H1 (cell line): ENCODE data around the gene SYNJ1. TPM values are rescaled to one million over a fixed set of nuclear protein-coding genes. Genes with fewer than 3 reads are reported as not detected.

Source experiments
- CTCF ChIA-PET: fragments of 300-600 bp; sonication (Branson Sonifier 250); formaldehyde crosslinking; loops from one replicate; lab custom pipeline; 2021; ENCODE audit not compliant: partially characterized antibody; lab: Charles Lee
- POLR2A ChIA-PET: fragments of 300-600 bp; sonication (Branson Sonifier 250); formaldehyde crosslinking; loops from one replicate; lab custom pipeline; 2021; ENCODE audit warnings: inconsistent platforms; ENCODE audit not compliant: partially characterized antibody; lab: Charles Lee
- DNase-seq, 2 experiments: peaks; one replicate each; pipeline versions ENCODE4 v3.0.0 to v3.0.0-alpha.2; 2010 to 2022; ENCODE audit warnings: low spot score in 2 of 2, low read depth in 1 of 2, mixed read lengths in 1 of 2
- FAIRE-seq: peaks from 2 replicates; lab custom pipeline; 2011; peaks lifted over from hg19 to GRCh38; lab: Jason Lieb, UNC
- H2AFZ ChIP-seq: 2 replicates; pipeline ENCODE4 v1.8.1; 2012; ENCODE audit warnings: low read length, inconsistent platforms
- H2AK5ac ChIP-seq: 2 replicates; pipeline ENCODE4 v1.6.1; 2013; ENCODE audit warnings: low read depth, low read length
- H2BK120ac ChIP-seq: replicated peaks from 2 replicates; pipeline ENCODE3; 2013; ENCODE audit warnings: low read depth, low read length, inconsistent platforms
- H2BK12ac ChIP-seq: 2 replicates; pipeline ENCODE4 v1.6.1; 2013; ENCODE audit warnings: low read depth, low read length
- H2BK15ac ChIP-seq: 2 replicates; pipeline ENCODE4 v1.6.1; 2013; ENCODE audit warnings: low read length
- H2BK20ac ChIP-seq: 2 replicates; pipeline ENCODE4 v1.6.1; 2013; ENCODE audit warnings: low read length
- H2BK5ac ChIP-seq: 2 replicates; pipeline ENCODE4 v1.6.1; 2013; ENCODE audit warnings: low read depth, low read length
- H3K14ac ChIP-seq: 2 replicates; pipeline ENCODE4 v1.6.1; 2013; ENCODE audit warnings: inconsistent platforms; ENCODE audit not compliant: insufficient read length
- H3K18ac ChIP-seq: 2 replicates; pipeline ENCODE4 v1.6.1; 2013; ENCODE audit warnings: low read length; ENCODE audit errors: extremely low read depth
- H3K23ac ChIP-seq: 2 replicates; pipeline ENCODE4 v1.6.1; 2013; ENCODE audit warnings: inconsistent platforms; ENCODE audit not compliant: insufficient read length
- H3K23me2 ChIP-seq: 2 replicates; pipeline ENCODE4 v1.6.1; 2013; ENCODE audit warnings: low read depth, low read length
- H3K27ac ChIP-seq: 2 replicates; pipeline ENCODE4 v1.6.1; 2011; ENCODE audit warnings: low read depth, low read length, inconsistent platforms
- H3K27me3 ChIP-seq, 4 experiments: replicated peaks in 1 of 4; 1 replicate in 1 of 4; 2 replicates in 3 of 4; pipeline versions ENCODE4 v1.6.1 to v1.8.1; 2011 to 2013; ENCODE audit warnings: low read length in 3 of 4, mild to moderate bottlenecking in 3 of 4, inconsistent platforms in 2 of 4, mixed read lengths in 2 of 4, moderate library complexity in 1 of 4; ENCODE audit not compliant: control insufficient read depth in 3 of 4, insufficient read depth in 3 of 4; ENCODE audit errors: extremely low read depth in 1 of 4
- H3K36me3 ChIP-seq, 4 experiments: 2 replicates each; pipeline versions ENCODE4 v1.6.1 to v1.8.1; 2011 to 2013; ENCODE audit warnings: mild to moderate bottlenecking in 4 of 4, low read length in 3 of 4, moderate library complexity in 2 of 4, control low read depth in 1 of 4, inconsistent platforms in 1 of 4; ENCODE audit not compliant: insufficient read depth in 4 of 4, control insufficient read depth in 2 of 4
- H3K4ac ChIP-seq: replicated peaks from 2 replicates; pipeline ENCODE3; 2013; ENCODE audit warnings: low read length, low read depth, mixed read lengths, inconsistent platforms; ENCODE audit not compliant: insufficient read length
- H3K4me1 ChIP-seq, 4 experiments: replicated peaks in 1 of 4; 1 replicate in 1 of 4; 2 replicates in 3 of 4; pipeline versions ENCODE4 v1.6.1 to v1.8.1; 2011 to 2013; ENCODE audit warnings: low read length in 3 of 4, inconsistent platforms in 2 of 4, mixed read lengths in 1 of 4; ENCODE audit not compliant: insufficient read depth in 4 of 4, control insufficient read depth in 3 of 4
- H3K4me2 ChIP-seq, 2 experiments: 2 replicates each; pipeline versions ENCODE4 v1.6.1 to v1.8.1; 2011 to 2013; ENCODE audit warnings: low read depth in 2 of 2, low read length in 2 of 2, control low read depth in 1 of 2, inconsistent platforms in 1 of 2, mild to moderate bottlenecking in 1 of 2; ENCODE audit not compliant: insufficient read depth in 1 of 2
- H3K4me3 ChIP-seq, 4 experiments: fragments of 200-600, 300-600 bp in 1 of 4; sonication (generic), shearing (Covaris generic), sonication (Bioruptor Twin) in 1 of 4; 2 replicates each; pipeline versions ENCODE4 v1.5.1 to v1.8.1; 2011 to 2016; ENCODE audit warnings: low read length in 4 of 4, low read depth in 3 of 4, control low read depth in 2 of 4, inconsistent platforms in 2 of 4, mild to moderate bottlenecking in 2 of 4, mixed read lengths in 1 of 4, moderate library complexity in 1 of 4; ENCODE audit not compliant: insufficient read depth in 2 of 4; ENCODE audit errors: extremely low read depth in 1 of 4
- H3K56ac ChIP-seq: replicated peaks from 2 replicates; pipeline ENCODE3; 2013; ENCODE audit warnings: low read depth, mild to moderate bottlenecking, mixed read lengths, low read length, inconsistent platforms; ENCODE audit not compliant: insufficient read length
- H3K79me1 ChIP-seq: 2 replicates; pipeline ENCODE4 v1.6.1; 2013; ENCODE audit warnings: low read depth, low read length, control low read depth
- H3K79me2 ChIP-seq, 2 experiments: 2 replicates each; pipeline versions ENCODE4 v1.6.1 to v1.8.1; 2012 to 2013; ENCODE audit warnings: low read length in 2 of 2, mild to moderate bottlenecking in 2 of 2, inconsistent platforms in 1 of 2; ENCODE audit not compliant: insufficient read depth in 2 of 2, control insufficient read depth in 1 of 2
- H3K9ac ChIP-seq, 4 experiments: replicated peaks in 1 of 4; 1 replicate in 1 of 4; 2 replicates in 3 of 4; pipeline versions ENCODE4 v1.6.1 to v1.8.1; 2011 to 2013; ENCODE audit warnings: low read depth in 3 of 4, low read length in 3 of 4, control low read depth in 2 of 4, mild to moderate bottlenecking in 2 of 4, moderate library complexity in 2 of 4, inconsistent platforms in 1 of 4; ENCODE audit errors: extremely low read depth in 1 of 4
- H3K9me3 ChIP-seq, 2 experiments: 2 replicates each; pipeline versions ENCODE4 v1.6.1 to v1.8.1; 2012 to 2013; ENCODE audit warnings: mild to moderate bottlenecking in 2 of 2, moderate library complexity in 2 of 2, control low read depth in 1 of 2, inconsistent platforms in 1 of 2, low read depth in 1 of 2, low read length in 1 of 2, mixed read lengths in 1 of 2; ENCODE audit not compliant: insufficient read depth in 2 of 2
- H4K20me1 ChIP-seq, 2 experiments: replicated peaks in 1 of 2; 2 replicates each; pipeline versions ENCODE3 to v1.8.1; 2011 to 2013; ENCODE audit warnings: inconsistent platforms in 2 of 2, low read length in 2 of 2, mild to moderate bottlenecking in 1 of 2; ENCODE audit not compliant: insufficient read depth in 2 of 2, control insufficient read depth in 1 of 2
- H4K5ac ChIP-seq: 2 replicates; pipeline ENCODE4 v1.6.1; 2013; ENCODE audit warnings: low read length, low read depth, mixed read lengths, inconsistent platforms; ENCODE audit not compliant: insufficient read length
- H4K8ac ChIP-seq: 2 replicates; pipeline ENCODE4 v1.8.0; 2013; ENCODE audit warnings: mild to moderate bottlenecking, moderate library complexity, low read length, inconsistent platforms; ENCODE audit not compliant: insufficient read depth; ENCODE audit errors: extremely low read depth
- H4K91ac ChIP-seq: replicated peaks from 2 replicates; pipeline ENCODE3; 2013; ENCODE audit warnings: low read length, mixed read lengths, inconsistent platforms; ENCODE audit not compliant: insufficient read length
- BACH1 ChIP-seq: IDR thresholded peaks from 2 replicates; pipeline ENCODE4 v1.6.1; 2012; ENCODE audit warnings: low read length, improper control_type of control experiment
- BCL11A ChIP-seq, 2 experiments: IDR thresholded peaks; one replicate each; pipeline ENCODE4 v1.6.1; 2011; ENCODE audit warnings: low read depth in 2 of 2, low read length in 2 of 2, mild to moderate bottlenecking in 2 of 2
- BRCA1 ChIP-seq: IDR thresholded peaks from 2 replicates; pipeline ENCODE4 v1.6.1; 2012; ENCODE audit warnings: low read depth, low read length, improper control_type of control experiment
- CBX8 ChIP-seq: fragments of 300-800, 300-1000 bp; sonication (generic); IDR thresholded peaks from 2 replicates; pipeline ENCODE4 v1.7.1; 2016; ENCODE audit warnings: low read depth, low read length, borderline replicate concordance
- CHD1 ChIP-seq: IDR thresholded peaks from 2 replicates; pipeline ENCODE4 v1.6.1; 2012; ENCODE audit warnings: low read depth, low read length, improper control_type of control experiment
- EZH2 ChIP-seq: fragments of 200-600 bp; sonication (generic); IDR thresholded peaks from 2 replicates; pipeline ENCODE4 v1.7.1; 2012; ENCODE audit warnings: low read depth, mild to moderate bottlenecking, moderate library complexity, low read length, inconsistent platforms; ENCODE audit not compliant: severe bottlenecking
- JUND ChIP-seq: IDR thresholded peaks from 2 replicates; pipeline ENCODE4 v1.6.1; 2011; ENCODE audit warnings: mild to moderate bottlenecking, improper control_type of control experiment, low read length
- KDM5A ChIP-seq: fragments of 200-600 bp; IDR thresholded peaks from 2 replicates; pipeline ENCODE4 v1.7.1; 2012; ENCODE audit warnings: mild to moderate bottlenecking, low read length, inconsistent platforms, mixed read lengths
- MAFK ChIP-seq: IDR thresholded peaks from 2 replicates; pipeline ENCODE4 v1.6.1; 2012; ENCODE audit warnings: low read depth, mild to moderate bottlenecking, improper control_type of control experiment, low read length
- NRF1 ChIP-seq: IDR thresholded peaks from 2 replicates; pipeline ENCODE4 v1.6.1; 2011; ENCODE audit warnings: mild to moderate bottlenecking, low read depth, low read length, improper control_type of control experiment
- POLR2A ChIP-seq, 2 experiments: IDR thresholded peaks; 1 replicate in 1 of 2; 2 replicates in 1 of 2; pipeline ENCODE4 v1.6.1; 2011; ENCODE audit warnings: low read depth in 2 of 2, low read length in 2 of 2, mild to moderate bottlenecking in 2 of 2; ENCODE audit errors: control extremely low read depth in 1 of 2
- RBBP5 ChIP-seq: IDR thresholded peaks from 2 replicates; pipeline ENCODE4 v1.7.1; 2012; ENCODE audit warnings: low read depth, mild to moderate bottlenecking, inconsistent platforms, low read length, moderate library complexity, borderline replicate concordance
- RXRA ChIP-seq: IDR thresholded peaks from 2 replicates; pipeline ENCODE4 v1.6.1; 2011; ENCODE audit warnings: low read depth, mild to moderate bottlenecking, low read length, moderate library complexity; ENCODE audit not compliant: insufficient read depth
- SIRT6 ChIP-seq: IDR thresholded peaks from one replicate; pipeline ENCODE4 v1.7.1; 2012; ENCODE audit warnings: low read length, inconsistent platforms
- SIX5 ChIP-seq: IDR thresholded peaks from 2 replicates; pipeline ENCODE4 v1.6.1; 2011; ENCODE audit warnings: mild to moderate bottlenecking, low read depth, low read length
- WGBS, 2 experiments: shearing (Covaris generic) in 1 of 2; methylation state at CpG; one replicate each; pipeline versions ENCODE4 v1.1.6 to v1.1.7; 2013 to 2015; ENCODE audit warnings: low lambda C conversion rate in 2 of 2, mixed read lengths in 2 of 2, inconsistent platforms in 1 of 2, low coverage in 1 of 2, missing lambda C conversion rate in 1 of 2; ENCODE audit not compliant: insufficient replicate concordance in 2 of 2, insufficient coverage in 1 of 2, insufficient read length in 1 of 2; ENCODE audit errors: extremely low coverage in 1 of 2, missing lambda C conversion rate in 1 of 2; 5-methylcytosine and 5-hydroxymethylcytosine counted together
- polyA plus RNA-seq, 7 experiments: library from polyadenylated mRNA; depleted of rRNA in 3 of 7; stranded (reverse) in 5 of 7; unstranded in 2 of 7; fragments of >200 nt in 5 of 7; fragments of 200-250 nt in 2 of 7; gene quantifications; 1 replicate in 5 of 7; 2 replicates in 1 of 7; 4 replicates in 1 of 7; pipeline versions ENCODE4 v1.2.1 to v1.2.3, GENCODE V29; 2011 to 2013; ENCODE audit warnings: missing spikeins in 2 of 7, mixed read lengths in 2 of 7
- total RNA-seq: library from RNA; stranded (reverse); fragmentation: NEBNext Ultra II Directional; extraction: Animal tissue kit (Norgen Biotek cat#: 25700); gene quantifications from 2 replicates; pipeline ENCODE4 v1.2.1, GENCODE V29; 2021

The SYNJ1 gene
- total and polyA plus RNA-seq, 2 of the 8 experiments (the other 6 are each of a cell fraction or from before 2014, with no cell fraction given): 1.3 to 4.3 TPM

- no peak overlapping the region for H3K9ac ChIP-seq
- no peak overlapping the region for H2BK20ac ChIP-seq
- no peak overlapping the region for H2BK15ac ChIP-seq
- H3K4me3 ChIP-seq: no peak overlapping the region
- POLR2A ChIA-PET: interaction anchor here (0.5 to 1.8 kb wide), 4 partner anchors 10 to 129 kb away, joined by 3 to 5 read pairs (median 4); partner anchors contain the start of gene PAXBP1
- no peaks in the 10 kb centered on the region for H3K23me2 ChIP-seq
- FAIRE-seq (no peak), DNase-seq (no peak)
- peaks cover 9 to 21% of the 10 kb centered on the region in 2 experiments for H4K20me1 ChIP-seq
- WGBS, 2 experiments: 94% methylated on average over 1 of the region's 1 CpG; no CpG with 5 or more reads in 1 of the 2 experiments
- H4K5ac ChIP-seq: no peak overlapping the region
- CTCF ChIA-PET: interaction anchor here (0.8 to 4.3 kb wide), 4 partner anchors 15 to 111 kb away, joined by 3 to 14 read pairs (median 3); partner anchors contain the start of genes PAXBP1 and SYNJ1
- peaks cover 6% of the 10 kb centered on the region; the same call in 1 of the 2 replicates for H3K79me1 ChIP-seq
- no peak overlapping the region for H4K8ac ChIP-seq
- no peak overlapping the region for H4K91ac ChIP-seq
- no peak overlapping the region for H3K14ac ChIP-seq
- no peak overlapping the region for H2BK5ac ChIP-seq
- H3K18ac ChIP-seq: no peak overlapping the region
- no peak overlapping the region for H3K56ac ChIP-seq
- no peak for TF ChIP-seq POLR2A (IDR thresholded peaks at IDR 0.05; ENCODE audit: control extremely low read depth in 1 of 2, low read depth in 2 of 2, low read length in 2 of 2)
- TF ChIP-seq MAFK: no peak
- TF ChIP-seq BCL11A (IDR thresholded peaks at IDR 0.05; ENCODE audit: low read depth in 2 of 2, low read length in 2 of 2): no peak
- no peak for TF ChIP-seq EZH2
- TF ChIP-seq CBX8: no peak
- no peak for TF ChIP-seq BACH1
- TF ChIP-seq RBBP5: no peak
- TF ChIP-seq KDM5A: no peak
- TF ChIP-seq JUND: no peak
- no peak for TF ChIP-seq CHD1
- TF ChIP-seq BRCA1: no peak
- TF ChIP-seq SIRT6: no peak
- TF ChIP-seq SIX5: no peak
- TF ChIP-seq NRF1: no peak
- TF ChIP-seq RXRA: no peak
- H2BK12ac ChIP-seq: no peak overlapping the region
- no peaks in the 10 kb centered on the region for H3K4me1 ChIP-seq
- no peak overlapping the region for H3K4ac ChIP-seq
- H3K36me3 ChIP-seq: peaks cover 14 to 88% (median 47%) of the 10 kb centered on the region in 4 experiments
- H3K9me3 ChIP-seq: no peaks in the 10 kb centered on the region
- H3K4me2 ChIP-seq: no peak overlapping the region
- no peak overlapping the region for H3K23ac ChIP-seq
- no peak overlapping the region for H2AFZ ChIP-seq
- no peaks in the 10 kb centered on the region for H3K27me3 ChIP-seq
- H3K27ac ChIP-seq: no peak overlapping the region
- H2BK120ac ChIP-seq: no peak overlapping the region
- no peak overlapping the region for H2AK5ac ChIP-seq
- peaks cover 0 to 19% of the 10 kb centered on the region in 2 experiments; a peak in 1 of 4 replicates for H3K79me2 ChIP-seq
Observed at GRCh38 chr21:32756096-32756495, 28.3 kb upstream of the SYNJ1 start.
